HG02610 (cell line): ENCODE measurements around the gene COX7B2.

Source experiments
- ATAC-seq: cut with Tn5 transposase; IDR thresholded peaks from one replicate; pipeline ENCODE4 v1.9.1; 2021; ENCODE audit warnings: mild to moderate bottlenecking, moderate library complexity; ENCODE audit not compliant: unreplicated experiment

The COX7B2 gene

GRCh38 chr4:46730075-46730474 is 179.0 kb downstream of the COX7B2 start:
- no peak for ATAC-seq

GRCh38 chr4:46720055-46720454 is 189.0 kb downstream of the COX7B2 start:
- no peak for ATAC-seq

- no peak for ATAC-seq
These were observed 191.1 kb downstream of the COX7B2 start for GRCh38 chr4:46717950-46718349.

DNA sequence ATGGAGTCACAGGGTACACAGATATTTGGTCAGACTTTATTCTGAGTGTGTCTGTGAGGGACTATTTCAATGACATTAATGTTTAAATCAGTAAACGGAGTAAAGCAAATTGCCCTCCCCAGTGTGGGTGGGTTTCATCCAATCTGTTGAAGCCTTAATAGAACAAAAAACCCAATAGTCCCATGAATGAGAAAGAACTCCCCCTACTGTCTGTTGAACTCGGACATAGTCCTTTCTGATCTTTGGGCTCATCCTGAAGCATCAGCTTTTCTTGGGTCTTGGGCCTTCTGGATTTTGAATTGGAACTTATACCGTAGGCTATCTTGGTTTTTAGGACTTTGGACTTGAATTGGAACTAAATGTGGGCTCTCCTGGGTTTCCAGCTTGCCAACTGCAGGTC is 193.6 kb downstream of the COX7B2 start:
- no peak for ATAC-seq

DNA sequence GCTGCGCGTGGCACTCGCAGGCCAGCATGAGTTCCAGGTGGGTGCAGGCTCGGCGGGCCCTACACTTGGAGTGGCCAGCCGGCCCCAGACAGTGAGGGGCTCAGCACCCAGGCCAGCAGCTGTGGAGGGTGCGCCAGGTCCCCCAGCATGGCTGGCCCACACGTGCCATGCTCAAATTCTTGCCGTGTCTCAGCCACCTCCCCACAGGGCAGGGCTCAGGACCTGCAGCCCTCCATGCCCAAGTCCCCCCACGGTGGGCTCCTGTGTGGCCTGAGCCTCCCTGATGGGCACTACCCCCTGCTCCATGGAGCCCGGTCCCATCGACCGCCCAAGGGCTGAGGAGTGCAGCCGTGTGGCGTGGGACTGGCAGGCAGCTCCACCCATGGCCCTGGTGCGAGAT is 210.2 kb downstream of the COX7B2 start:
- ATAC-seq = no peak
